RWPE1 (cell line): ENCODE data around the gene CLNS1A.
"Not testable (repeated sequence)": the region's sequence is repeated elsewhere in the genome, so short reads cannot be mapped to it uniquely, and the experiment has no call there.

Experiments used
- CTCF ChIA-PET: fragments of 350-600 bp; sonication (Branson Sonifier 250); formaldehyde crosslinking; extraction: SDS; loops from one replicate; lab custom pipeline; 2021; lab: Yijun Ruan, JAX
- POLR2A ChIA-PET: fragments of 400-600 bp; formaldehyde crosslinking; extraction: SDS; loops from one replicate; lab custom pipeline; 2020; ENCODE audit warnings: antibody characterized with exemption; ENCODE audit not compliant: low non-redundant PET; lab: Yijun Ruan, JAX
- DNase-seq: peaks from one replicate; pipeline ENCODE4 v3.0.0; 2012; ENCODE audit warnings: low spot score
- H3K27ac ChIP-seq: fragments of 450-650 bp; 2 replicates; pipeline ENCODE4 v1.5.1; 2017
- TF ChIP-seq, protein P1 (sequence below): fragments of 450-650 bp; conservative IDR thresholded peaks from 2 replicates; pipeline ENCODE4 v1.5.1; 2017; ENCODE audit warnings: low read depth, mild to moderate bottlenecking

The CLNS1A gene

DNA sequence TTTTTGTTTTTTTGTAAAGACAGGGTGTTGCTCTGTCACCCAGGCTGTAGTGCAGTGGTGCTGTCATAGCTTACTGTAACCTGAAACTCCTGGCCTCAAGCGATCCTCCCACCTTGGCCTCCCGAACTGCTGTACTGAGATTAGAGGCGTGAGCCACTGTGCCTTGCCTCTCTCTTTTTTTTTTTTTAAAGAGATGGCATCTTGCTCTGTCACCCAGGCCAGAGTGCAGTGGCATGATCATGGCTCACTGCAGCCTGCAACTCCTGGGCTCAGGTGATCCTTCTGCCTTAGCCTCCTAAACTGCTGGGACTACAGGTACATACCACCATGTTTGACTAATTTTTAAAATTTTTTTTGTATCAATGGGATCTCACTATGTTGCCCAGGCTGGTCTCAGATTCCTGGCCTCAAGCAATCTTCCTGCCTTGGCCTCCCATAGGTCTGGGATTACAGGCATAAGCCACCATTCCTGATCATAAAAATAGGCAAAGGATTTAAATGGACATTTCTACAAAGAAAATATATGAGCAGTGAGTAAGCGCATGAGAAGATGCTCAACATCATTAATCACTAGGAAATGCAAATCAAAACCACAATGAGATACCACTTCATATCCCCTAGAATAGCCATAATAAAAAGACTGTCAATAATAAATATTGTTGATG, 17.3 kb upstream of the CLNS1A start:
- POLR2A ChIA-PET: no interaction called here
- no peak overlapping the region for H3K27ac ChIP-seq
- no peak for DNase-seq
- CTCF ChIA-PET: interaction anchor here (1.2 kb wide), 1 partner anchor 31 kb away, joined by 3 read pairs; no protein-coding TSS in a partner anchor
- TF ChIP-seq, protein P1, sequence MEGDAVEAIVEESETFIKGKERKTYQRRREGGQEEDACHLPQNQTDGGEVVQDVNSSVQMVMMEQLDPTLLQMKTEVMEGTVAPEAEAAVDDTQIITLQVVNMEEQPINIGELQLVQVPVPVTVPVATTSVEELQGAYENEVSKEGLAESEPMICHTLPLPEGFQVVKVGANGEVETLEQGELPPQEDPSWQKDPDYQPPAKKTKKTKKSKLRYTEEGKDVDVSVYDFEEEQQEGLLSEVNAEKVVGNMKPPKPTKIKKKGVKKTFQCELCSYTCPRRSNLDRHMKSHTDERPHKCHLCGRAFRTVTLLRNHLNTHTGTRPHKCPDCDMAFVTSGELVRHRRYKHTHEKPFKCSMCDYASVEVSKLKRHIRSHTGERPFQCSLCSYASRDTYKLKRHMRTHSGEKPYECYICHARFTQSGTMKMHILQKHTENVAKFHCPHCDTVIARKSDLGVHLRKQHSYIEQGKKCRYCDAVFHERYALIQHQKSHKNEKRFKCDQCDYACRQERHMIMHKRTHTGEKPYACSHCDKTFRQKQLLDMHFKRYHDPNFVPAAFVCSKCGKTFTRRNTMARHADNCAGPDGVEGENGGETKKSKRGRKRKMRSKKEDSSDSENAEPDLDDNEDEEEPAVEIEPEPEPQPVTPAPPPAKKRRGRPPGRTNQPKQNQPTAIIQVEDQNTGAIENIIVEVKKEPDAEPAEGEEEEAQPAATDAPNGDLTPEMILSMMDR: no peak

DNA sequence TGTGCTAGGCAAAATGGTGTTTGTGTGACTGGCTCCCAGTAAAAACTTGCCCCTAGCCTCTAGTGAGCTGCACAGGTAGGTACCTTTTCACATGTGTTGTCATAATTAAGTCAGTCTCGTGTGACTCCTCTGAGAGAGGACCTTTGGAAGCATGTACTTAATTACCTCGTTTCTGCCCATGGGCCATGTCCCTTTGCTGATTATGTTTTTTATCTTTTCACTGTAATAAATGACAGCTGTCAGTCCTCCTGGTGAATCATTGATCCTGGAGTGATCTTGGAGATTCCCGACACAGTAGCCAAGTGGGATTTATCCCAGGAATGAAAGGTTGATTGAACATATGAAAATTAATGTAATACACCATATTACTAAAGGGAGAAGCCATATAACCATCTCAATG, 12.5 kb upstream of the CLNS1A start:
- no peak overlapping the region for H3K27ac ChIP-seq
- TF ChIP-seq, protein P1: no peak
- POLR2A ChIA-PET: interaction anchor here (0.6 kb wide), 1 partner anchor 10 kb away, joined by 4 read pairs; no protein-coding TSS in a partner anchor
- CTCF ChIA-PET: no interaction called here
- no peak for DNase-seq

DNA sequence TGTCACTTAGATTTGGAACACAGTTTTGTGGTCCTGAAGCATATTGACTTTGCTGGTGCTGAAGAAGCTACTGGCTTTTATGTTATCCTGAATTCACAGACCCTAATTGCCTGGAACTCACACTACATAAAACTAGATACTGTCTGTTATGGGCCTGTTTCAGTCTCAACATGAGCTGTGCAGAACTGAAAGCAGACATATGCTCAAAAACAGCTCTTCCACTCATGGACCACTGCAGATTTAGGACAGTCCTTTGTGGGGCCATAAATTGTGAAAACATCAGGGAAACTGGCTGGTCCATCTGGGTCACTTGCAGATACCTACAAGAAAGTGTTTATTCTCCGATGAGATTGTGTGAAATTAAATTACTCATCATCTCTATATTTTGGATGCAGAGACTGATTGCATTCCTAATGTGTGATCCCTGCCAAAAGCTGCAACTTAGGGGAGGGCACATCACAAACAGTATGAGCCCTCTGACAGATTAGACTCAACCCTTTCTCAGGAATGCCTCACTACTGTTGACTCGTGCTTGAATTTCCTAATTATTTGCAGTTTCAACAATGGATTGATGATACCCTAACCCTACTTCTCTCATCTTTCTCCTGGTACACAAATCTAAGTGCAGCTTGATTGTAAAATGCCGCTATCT, 10.2 kb upstream of the CLNS1A start:
- TF ChIP-seq, protein P1: no peak
- CTCF ChIA-PET: interaction anchor here (0.6 kb wide), 1 partner anchor 316 kb away, joined by 6 read pairs; no protein-coding TSS in a partner anchor

DNA sequence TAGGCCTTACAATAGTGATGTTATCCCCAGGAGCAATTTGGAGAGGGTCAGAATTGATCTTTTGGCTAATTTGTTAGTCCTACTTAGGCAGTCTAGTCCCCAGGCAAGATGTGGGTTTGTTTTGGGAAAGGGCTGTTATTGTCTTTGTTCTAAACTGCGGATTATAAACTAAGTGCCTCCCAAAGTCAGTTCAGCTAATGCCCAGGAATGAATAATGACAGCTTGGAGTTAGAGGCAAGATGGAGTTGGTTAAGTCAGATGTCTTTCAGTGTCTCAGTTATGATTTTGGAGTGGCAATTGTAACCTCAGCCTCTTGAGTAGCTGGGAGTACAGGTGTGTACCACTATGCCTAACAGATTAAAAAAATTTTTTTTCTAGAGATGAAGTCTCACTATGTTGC, 7.3 kb upstream of the CLNS1A start:
- POLR2A ChIA-PET: no interaction called here
- peak overlapping the region; percentile 43; the same call in 1 of the 2 replicates for H3K27ac ChIP-seq
- CTCF ChIA-PET: interaction anchor here (0.6 kb wide), 2 partner anchors 14 to 26 kb away, joined by 4 to 6 read pairs; no protein-coding TSS in a partner anchor
- DNase-seq: no peak
- TF ChIP-seq, protein P1: no peak

More for the DNA sequence above, 10.2 kb upstream of the CLNS1A start:
- DNase-seq: no peak
- H3K27ac ChIP-seq: no peak overlapping the region
- POLR2A ChIA-PET: no interaction called here

DNA sequence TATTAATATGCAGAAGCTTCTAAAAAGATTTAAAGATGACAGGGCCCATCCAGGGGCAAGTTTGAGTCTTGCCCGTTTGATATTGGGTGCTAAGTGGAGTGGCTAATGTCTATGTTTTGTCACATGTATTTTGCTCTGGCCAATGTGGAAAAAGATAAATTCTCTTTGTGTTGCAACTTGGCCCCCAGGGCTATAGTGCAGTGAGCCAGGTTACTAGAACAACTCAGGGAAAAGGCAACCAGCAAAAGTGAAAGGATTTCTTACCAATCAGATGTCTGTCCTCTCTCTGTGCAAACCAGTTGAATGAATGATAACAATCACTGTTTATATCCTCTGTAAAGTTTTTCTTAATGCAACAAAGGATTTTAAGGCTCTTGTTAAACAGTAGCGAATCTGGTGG, 4.6 kb upstream of the CLNS1A start:
- no peak for DNase-seq
- no peak overlapping the region for H3K27ac ChIP-seq
- ChIA-PET CTCF (no interaction called here), POLR2A (no interaction called here)
- TF ChIP-seq, protein P1: no peak

DNA sequence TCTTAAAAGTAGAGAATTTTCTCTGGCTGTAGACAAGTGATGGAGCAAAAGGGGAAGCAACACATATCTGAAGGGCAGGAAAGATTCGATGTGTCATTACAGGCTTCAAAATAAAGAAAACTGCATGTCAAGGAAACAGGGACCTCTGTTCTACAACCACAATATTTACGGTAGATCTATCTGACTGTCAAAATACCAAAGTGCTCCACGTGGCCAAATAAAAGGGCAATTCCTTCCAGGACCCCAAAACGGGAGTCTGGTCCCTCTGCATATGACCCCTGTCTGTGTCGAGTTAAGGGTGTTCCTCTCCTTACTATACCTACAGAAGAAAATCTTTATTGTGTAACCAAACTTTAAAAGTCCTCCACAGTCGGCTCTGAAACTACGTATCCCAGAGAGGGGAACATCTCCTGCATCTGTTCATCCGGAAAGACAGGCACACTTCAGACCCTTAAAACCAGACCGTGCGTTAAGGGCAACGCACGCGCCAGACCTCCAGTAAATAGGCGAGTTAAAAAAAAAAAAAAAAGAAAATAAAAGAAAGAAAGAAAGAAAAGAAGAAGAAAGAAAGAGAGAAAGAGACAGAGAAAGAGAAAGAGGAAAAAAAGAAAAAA, 756 bp downstream of the CLNS1A start:
- POLR2A ChIA-PET: interaction anchor here (0.5 kb wide), 1 partner anchor 982 kb away, joined by 3 read pairs; no protein-coding TSS in a partner anchor
- H3K27ac ChIP-seq: peak overlapping the region; percentile 81
- CTCF ChIA-PET: no interaction called here
- TF ChIP-seq, protein P1: no peak
- no peak for DNase-seq

DNA sequence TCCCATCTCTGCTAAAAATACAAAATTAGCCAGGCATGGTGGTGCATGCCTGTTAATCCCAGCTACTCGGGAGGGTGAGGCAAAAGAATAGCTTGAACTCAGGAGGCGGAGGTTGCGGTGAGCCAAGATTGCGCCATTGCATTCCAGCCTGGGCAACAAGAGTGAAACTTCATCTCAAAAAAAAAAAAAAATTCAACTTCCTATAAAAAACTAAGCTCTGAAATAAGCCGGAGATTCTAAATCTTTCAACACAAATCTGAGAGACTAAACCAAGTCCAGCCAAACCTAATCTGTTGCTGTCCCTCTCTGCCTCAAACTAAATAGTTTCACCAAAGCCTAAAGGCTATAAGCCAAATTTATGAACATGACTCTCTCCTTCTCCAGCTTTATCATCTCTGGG, 3.7 kb downstream of the CLNS1A start:
- POLR2A ChIA-PET: interaction anchor here (0.6 kb wide), 1 partner anchor 40 kb away, joined by 5 read pairs; no protein-coding TSS in a partner anchor
- CTCF ChIA-PET: interaction anchor here (0.6 to 0.7 kb wide), 3 partner anchors 14 to 509 kb away, joined by 3 to 4 read pairs (median 3); no protein-coding TSS in a partner anchor
- H3K27ac ChIP-seq: peak overlapping the region; percentile 82
- not testable (repeated sequence) for DNase-seq
